Brain microvascular endothelial cell (primary cell): ENCODE measurements around the gene RABAC1.

Experiments
- DNase-seq: peaks from one replicate; pipeline ENCODE4 v3.0.0-alpha.2; 2020
- H3K27ac ChIP-seq: fragments of 250-450 bp; sonication (Bioruptor Pico); 2 replicates; pipeline ENCODE4 v1.5.1; 2020; ENCODE audit warnings: mild to moderate bottlenecking, moderate library complexity
- H3K27me3 ChIP-seq: fragments of 250-450 bp; sonication (Bioruptor Pico); replicated peaks from 2 replicates; pipeline ENCODE4 v1.5.1; 2020; ENCODE audit warnings: mild to moderate bottlenecking
- H3K36me3 ChIP-seq: fragments of 250-450 bp; sonication (Bioruptor Pico); replicated peaks from 2 replicates; pipeline ENCODE4 v1.5.1; 2020; ENCODE audit warnings: mild to moderate bottlenecking
- H3K4me3 ChIP-seq: 2 replicates; pipeline ENCODE4 v1.5.1; 2011; ENCODE audit warnings: low read depth, mild to moderate bottlenecking, control low read depth, low read length, moderate library complexity
- in situ Hi-C: cut with HindIII; loops from 2 replicates; pipeline ENCODE4 v1.10.0; 2017; ENCODE audit warnings: low sequenced_read_pairs, low pct_ligation_motif_present
- TF ChIP-seq, protein P1 (sequence below): IDR thresholded peaks from 2 replicates; pipeline ENCODE4 v1.5.1; 2011; ENCODE audit warnings: low read depth, mild to moderate bottlenecking, moderate library complexity, low read length, control low read depth, inconsistent platforms; ENCODE audit errors: missing control alignments

Gene RABAC1

DNA sequence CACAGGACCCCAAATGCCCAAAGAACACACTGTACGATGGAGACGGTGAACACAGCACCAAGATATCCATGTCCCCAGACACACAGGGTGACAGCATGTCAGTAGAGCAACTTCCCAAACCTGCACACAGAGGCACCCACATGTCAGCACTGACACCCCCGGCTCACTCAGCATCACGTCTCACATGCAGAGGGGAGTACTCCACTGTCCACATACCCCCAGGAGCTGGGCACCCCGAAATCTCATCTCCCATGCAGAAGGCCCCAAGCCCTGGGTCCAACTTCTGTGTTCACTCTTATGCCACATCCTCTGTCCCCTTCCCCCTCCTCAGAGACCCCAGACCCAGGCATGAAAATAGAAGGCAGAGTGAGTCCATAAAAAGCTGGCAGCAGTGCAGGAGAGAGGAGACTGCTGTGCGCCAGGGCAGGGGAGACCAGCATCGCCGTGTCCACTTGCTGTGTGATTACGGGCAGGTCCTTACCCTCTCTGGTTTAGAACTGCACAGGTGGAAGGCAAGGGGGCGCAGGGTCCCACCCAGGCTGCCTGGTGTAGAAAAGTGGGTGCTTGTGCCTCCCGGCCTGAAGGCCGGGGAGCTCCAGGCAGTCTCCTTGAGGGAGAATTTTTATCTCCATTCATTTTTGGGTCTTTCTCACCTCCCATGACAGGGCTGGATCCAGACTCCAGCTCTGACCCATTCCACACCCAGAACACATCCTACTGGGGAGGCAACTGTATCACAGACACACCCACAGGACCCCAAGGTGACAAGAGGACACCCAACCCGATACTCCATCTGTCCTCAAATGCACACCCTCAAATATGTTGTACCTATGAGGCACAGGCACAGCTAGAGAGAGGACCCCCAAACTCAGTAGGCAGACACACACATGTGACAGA lies 47.9 kb downstream of the RABAC1 start:
- no peak overlapping the region for H3K4me3 ChIP-seq
- H3K36me3 ChIP-seq, result peaks cover 2% of the 10 kb centered on the region
- in situ Hi-C loops, result no loop called here
- TF ChIP-seq, protein P1, sequence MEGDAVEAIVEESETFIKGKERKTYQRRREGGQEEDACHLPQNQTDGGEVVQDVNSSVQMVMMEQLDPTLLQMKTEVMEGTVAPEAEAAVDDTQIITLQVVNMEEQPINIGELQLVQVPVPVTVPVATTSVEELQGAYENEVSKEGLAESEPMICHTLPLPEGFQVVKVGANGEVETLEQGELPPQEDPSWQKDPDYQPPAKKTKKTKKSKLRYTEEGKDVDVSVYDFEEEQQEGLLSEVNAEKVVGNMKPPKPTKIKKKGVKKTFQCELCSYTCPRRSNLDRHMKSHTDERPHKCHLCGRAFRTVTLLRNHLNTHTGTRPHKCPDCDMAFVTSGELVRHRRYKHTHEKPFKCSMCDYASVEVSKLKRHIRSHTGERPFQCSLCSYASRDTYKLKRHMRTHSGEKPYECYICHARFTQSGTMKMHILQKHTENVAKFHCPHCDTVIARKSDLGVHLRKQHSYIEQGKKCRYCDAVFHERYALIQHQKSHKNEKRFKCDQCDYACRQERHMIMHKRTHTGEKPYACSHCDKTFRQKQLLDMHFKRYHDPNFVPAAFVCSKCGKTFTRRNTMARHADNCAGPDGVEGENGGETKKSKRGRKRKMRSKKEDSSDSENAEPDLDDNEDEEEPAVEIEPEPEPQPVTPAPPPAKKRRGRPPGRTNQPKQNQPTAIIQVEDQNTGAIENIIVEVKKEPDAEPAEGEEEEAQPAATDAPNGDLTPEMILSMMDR, result no peak
- no peak overlapping the region for H3K27ac ChIP-seq
- peaks cover 37% of the 10 kb centered on the region for H3K27me3 ChIP-seq
- DNase-seq, result no peak

- H3K27me3 ChIP-seq, result peaks cover 29% of the 10 kb centered on the region
- in situ Hi-C loops, result no loop called here
- no peak for DNase-seq
- TF ChIP-seq, protein P1, result no peak
- H3K4me3 ChIP-seq, result no peak overlapping the region
- H3K27ac ChIP-seq, result no peak overlapping the region
- peaks cover 10% of the 10 kb centered on the region for H3K36me3 ChIP-seq
Observed at GRCh38 chr19:41910240-41910991, 48.7 kb downstream of the RABAC1 start.

GRCh38 chr19:41909706-41910105 lies 49.4 kb downstream of the RABAC1 start:
- in situ Hi-C loops, result no loop called here
- Histone ChIP-seq H3K36me3 (peaks cover 17% of the 10 kb centered on the region), H3K27ac (no peak overlapping the region), H3K4me3 (no peak overlapping the region), H3K27me3 (peaks cover 25% of the 10 kb centered on the region)
- TF ChIP-seq, protein P1, result no peak
- no peak for DNase-seq

GRCh38 chr19:41908724-41909464 lies 50.2 kb downstream of the RABAC1 start:
- TF ChIP-seq, protein P1, result no peak
- in situ Hi-C loops, result no loop called here
- DNase-seq, result no peak
- no peak overlapping the region for H3K27ac ChIP-seq
- peaks cover 21% of the 10 kb centered on the region for H3K27me3 ChIP-seq
- no peak overlapping the region for H3K4me3 ChIP-seq
- peaks cover 24% of the 10 kb centered on the region for H3K36me3 ChIP-seq

- Histone ChIP-seq H3K27me3 (peaks cover 14% of the 10 kb centered on the region), H3K36me3 (peaks cover 29% of the 10 kb centered on the region), H3K4me3 (no peak overlapping the region), H3K27ac (no peak overlapping the region)
- in situ Hi-C loops, result no loop called here
- no peak for DNase-seq
- TF ChIP-seq, protein P1, result no peak
Observed at GRCh38 chr19:41907994-41908615, 51.0 kb downstream of the RABAC1 start.
